SW480 (cell line): ENCODE results near the gene EVPL.
"Not testable (repeated sequence)": the region's sequence is repeated elsewhere in the genome, so short reads cannot be mapped to it uniquely, and the experiment has no call there.

ENCODE experiments used
- DNase-seq: peaks from one replicate; pipeline ENCODE4 v3.0.0-alpha.2; 2016; ENCODE audit warnings: low spot score

Gene EVPL

GRCh38 chr17:76048025-76048605 is 21.0 kb upstream of the EVPL start:
- DNase-seq = no peak

DNA sequence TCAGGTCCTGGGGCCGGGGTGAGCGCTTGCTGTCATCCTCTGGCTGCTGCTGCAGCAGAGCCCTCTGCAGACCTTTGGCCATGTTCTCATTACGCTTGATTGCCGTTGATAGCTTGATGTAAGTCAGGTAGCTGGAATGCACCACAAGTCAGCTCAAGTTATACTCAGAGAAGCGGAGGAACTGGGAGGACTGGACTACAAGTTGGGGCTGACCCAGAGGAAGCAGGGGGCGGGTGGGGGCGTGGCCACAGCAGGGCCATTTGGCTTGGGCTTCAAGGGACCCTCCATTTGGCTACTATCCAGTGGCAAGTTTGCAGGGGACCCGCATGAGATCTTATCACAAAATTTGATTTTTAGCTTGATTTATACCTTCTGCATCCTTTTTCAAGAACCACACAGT is 19.0 kb upstream of the EVPL start:
- no peak for DNase-seq

DNA sequence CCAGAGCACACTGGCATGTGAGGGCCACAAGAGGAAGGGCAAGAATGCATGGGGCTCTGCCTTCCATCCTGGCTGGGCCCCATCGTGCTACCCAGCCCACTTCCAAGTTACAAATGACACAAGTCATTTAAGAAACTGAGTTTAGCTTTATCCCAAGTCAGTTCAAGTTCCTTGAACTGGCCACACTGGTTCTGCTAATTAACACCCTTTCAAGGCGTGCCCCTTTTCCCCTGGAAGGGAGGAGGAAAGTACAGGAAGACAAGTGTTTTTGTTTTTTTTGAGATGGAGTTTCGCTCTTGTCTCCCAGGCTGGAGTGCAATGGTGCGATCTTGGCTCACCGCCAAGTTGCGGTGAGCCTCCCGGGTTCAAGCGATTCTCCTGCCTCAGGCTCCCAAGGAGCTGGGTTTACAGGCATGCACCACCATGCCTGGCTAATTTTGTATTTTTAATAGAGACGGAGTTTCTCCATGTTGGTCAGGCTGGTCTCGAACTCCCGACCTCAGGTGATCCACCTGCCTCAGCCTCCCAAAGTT is 17.4 kb upstream of the EVPL start:
- not testable (repeated sequence) for DNase-seq

- not testable (repeated sequence) for DNase-seq
These were observed 15.8 kb upstream of the EVPL start for GRCh38 chr17:76042868-76043267.

GRCh38 chr17:76040376-76040775 is 13.3 kb upstream of the EVPL start:
- no peak for DNase-seq

DNA sequence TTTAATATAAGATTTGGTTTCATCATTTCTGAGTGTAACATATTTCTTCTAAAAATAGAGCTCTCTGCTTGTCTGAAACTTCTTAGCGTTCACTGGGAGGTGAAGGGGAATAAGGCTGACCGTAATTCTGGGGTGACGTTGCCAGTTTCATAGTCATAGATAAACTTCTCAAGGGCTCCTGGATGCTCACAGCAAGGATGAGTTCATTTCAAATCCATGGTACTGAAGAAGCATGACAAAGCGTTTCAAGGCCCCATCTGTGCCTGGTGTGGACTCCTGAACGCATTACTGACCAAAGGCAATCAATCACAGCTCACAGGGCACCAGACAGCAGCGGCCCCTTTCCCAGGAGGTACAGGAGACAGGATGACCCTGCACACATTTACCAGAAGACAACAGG is 12.0 kb upstream of the EVPL start:
- no peak for DNase-seq

- no peak for DNase-seq
These were observed 10.9 kb upstream of the EVPL start for GRCh38 chr17:76038050-76038449.

DNA sequence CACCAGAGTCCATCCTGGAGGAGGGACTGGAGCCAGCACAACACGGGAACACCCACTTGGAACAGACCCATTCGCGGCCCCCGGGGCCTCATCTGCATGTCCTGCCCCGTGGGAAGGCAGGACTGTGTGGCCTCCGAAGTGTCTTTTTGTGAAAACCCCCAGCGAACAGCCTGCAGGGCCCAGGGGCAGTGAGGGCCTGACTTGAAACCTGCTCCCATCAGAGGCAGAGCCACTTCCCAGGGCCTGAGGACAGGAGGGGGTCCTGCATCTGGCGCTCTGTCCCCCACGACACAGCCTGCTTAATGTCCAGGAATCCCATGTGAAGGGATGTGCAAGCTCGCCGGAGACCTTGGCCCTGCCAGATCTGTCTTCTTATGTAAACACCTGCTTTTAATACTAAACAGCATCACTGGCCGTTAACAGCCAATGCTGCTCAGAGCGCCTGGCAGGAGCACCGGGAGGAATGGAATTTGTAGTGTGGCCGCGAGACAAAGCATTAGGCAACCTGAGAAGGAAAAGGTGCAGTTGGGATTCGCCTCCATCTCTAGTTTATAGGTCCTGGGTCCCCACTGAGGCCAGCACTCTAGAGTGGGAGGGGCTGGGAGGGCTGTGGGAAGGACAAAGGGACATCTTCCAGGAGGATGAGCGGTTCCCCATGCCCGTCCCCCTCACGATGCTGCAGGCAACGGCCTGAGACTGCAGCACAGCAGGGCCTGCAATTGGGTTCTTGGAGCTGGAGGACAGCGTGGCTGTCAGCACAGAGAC is 9.6 kb upstream of the EVPL start:
- DNase-seq = no peak

GRCh38 chr17:76034428-76035350 is 7.6 kb upstream of the EVPL start:
- no peak for DNase-seq

- no peak for DNase-seq
These were observed 6.0 kb upstream of the EVPL start for GRCh38 chr17:76033139-76033538.

- no peak for DNase-seq
These were observed 5.6 kb upstream of the EVPL start for GRCh38 chr17:76032780-76033108.

DNA sequence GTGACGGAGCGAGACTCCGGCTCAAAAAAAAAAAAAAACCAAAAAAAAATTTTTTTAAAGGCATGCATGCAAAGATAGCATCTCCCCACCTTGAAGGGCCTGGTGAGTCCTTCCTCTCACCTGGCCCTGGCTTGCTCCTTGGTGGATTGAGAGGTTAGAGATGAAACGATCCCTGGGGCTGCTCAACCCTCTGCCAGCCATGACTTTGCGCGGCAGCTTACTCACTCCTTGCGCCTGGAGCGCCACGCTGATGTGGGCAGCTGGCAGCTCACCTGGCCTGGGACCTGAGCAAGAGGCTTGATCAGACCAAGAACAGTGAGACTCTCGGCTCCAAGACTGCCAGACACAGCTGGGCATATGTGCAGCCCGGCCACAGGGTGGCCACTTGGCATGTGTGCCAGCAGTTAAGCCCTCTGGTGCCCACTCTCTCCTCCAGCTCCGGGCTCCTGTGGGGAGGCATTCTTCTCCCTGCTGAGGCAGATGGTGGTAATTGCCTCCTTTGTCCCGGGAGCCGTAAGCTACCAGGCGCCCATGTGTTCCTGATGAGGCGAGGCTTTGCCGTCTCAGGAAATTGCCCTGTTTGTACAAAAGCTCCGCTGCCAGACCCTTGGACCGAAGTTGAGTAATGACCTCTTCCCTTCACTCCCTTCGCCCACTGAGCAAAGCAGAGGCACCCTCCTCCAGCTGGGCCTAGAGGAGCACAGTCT is 5.1 kb upstream of the EVPL start:
- peak; percentile 25 for DNase-seq

DNA sequence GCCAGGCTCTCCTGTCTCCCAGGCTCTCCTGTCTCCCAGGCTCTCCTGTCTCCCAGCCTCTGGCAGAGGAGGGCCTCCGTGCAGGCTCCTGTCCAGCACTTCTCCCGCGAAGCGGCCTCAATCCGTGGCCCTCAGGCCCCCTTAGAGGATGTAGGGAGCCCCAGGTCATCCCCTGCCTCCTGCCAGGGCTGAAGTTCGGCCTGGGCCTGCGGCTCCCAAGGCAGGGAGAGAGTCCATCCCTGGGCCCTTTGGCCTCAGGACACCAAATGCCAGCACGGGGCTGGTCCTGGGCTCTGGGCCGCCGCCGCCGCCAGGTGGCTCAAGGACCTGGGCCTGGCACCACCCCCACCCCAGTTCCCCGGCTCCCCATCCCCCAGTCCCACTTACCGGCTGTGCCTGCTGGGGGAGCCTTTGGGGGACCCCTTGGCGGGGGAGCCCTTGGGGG is 370 bp downstream of the EVPL start:
- DNase-seq = no peak

GRCh38 chr17:76025294-76025693 is 1.8 kb downstream of the EVPL start:
- DNase-seq = no peak

DNA sequence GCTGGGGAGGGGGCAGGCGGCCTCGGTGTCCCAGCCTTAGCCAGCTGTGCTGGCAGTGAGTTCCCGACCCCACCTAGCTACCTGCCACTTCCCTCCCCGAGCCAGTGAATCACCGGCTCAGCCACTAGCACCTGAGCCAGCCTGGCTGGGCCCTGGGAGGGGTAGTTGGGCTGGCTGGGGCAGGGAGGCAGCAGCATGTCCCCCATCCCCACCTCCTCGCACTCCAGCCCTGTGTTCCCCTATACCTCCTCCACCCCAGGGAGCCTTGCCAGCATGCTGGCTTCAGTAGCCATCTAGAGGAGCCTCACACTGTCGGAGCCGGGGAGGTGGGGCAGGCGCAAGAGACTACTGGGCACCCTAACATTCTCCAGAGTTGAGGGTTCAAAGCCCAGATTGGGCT is 2.8 kb downstream of the EVPL start:
- no peak for DNase-seq

DNA sequence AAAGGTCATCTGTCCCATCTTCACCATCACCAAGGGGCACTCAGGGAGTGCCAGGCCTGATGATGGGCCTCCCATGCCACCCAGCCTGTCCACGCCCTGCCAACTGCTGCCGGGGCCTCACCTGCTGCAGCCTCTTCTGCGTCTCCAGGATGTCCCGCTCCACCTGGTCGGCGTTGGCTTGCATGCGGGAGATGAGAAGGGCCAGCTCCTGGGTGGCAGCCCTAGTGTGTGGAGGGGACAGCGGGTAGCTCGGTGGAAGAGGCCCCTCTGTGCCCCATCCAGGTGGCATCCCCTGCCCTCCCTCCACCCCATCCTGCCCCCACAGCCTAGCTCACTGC is 3.2 kb downstream of the EVPL start:
- no peak for DNase-seq

GRCh38 chr17:76022973-76023899 is 3.9 kb downstream of the EVPL start:
- no peak for DNase-seq

DNA sequence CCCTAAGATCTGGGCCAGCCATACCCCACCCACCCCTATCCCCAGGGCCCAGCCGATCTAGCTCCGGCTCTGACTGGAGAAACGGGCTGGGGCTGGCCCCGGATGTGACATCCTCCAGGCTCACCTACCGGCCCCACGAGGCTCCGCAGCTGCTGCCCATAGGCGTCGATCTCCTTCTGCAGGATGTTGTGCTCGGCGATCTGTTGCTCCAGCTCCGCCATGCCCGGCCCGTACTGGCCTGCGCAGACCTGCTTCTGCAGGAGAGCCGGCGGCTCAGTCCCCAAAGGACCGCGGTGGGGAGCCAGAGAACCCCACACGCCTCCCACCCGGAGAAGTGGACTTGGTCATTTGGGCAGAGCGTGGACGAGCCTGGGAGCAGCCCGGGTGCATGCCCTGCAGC is 4.8 kb downstream of the EVPL start:
- no peak for DNase-seq

DNA sequence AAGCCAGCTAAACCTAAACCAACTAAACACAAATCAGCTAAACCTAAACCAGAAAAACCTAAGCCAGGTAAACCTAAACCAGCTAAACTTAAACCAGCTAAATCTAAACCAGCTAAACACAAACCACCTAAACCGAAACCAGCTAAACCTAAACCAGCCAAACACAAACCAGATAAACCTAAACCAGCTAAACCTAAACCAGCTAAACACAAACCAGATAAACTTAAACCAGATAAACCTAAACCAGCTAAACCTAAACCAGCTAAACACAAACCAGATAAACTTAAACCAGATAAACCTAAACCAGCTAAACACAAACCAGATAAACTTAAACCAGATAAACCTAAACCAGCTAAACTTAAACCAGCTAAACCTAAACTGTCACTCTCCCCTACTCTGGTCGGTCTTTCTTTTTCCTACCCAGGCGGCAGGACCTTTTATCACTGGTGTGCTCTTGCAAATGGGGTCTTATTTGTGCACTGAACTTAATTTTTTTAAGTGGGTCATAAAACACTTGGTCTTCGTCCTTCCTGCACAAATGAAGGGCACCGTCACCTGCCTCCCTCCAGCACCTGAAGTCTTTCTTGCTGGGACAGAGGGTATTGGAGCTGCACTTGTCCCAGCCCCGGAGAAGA is 7.2 kb downstream of the EVPL start:
- no peak for DNase-seq

DNA sequence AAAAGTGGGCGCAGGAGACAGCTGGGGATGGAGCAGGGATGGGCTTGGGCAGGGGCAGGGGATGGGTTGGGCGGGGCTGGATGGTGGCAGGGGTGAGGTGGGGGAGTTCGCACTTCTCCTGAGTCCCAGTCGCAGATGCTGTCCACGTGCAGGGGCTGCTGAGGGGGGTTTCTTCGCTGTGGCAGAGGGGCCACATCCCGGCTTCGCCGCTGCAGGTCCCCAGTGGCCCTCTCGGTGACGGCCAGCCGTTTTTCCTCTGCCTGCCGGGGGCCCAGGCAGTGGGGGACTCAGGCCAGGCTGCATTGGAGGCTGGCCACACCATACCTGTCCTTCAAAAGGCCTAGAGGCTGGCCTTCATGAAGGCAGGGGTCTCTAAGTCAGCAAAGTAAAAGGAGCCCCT is 8.3 kb downstream of the EVPL start:
- no peak for DNase-seq

- DNase-seq = no peak
These were observed 8.8 kb downstream of the EVPL start for GRCh38 chr17:76018340-76018680.
